Measurements from ENCODE around the gene GOLGA5.

GRCh38 chr14:92797935-92798653 lies 4.0 kb downstream of the GOLGA5 start:
- TF ChIP-seq EZH2 (IDR thresholded peaks at IDR 0.05; ENCODE audit: borderline replicate concordance, low read length): no peak
- no peak for TF ChIP-seq CTCF (IDR thresholded peaks at IDR 0.05; ENCODE audit: low read length)
